HepG2 (cell line): ENCODE data around the gene BIK. TPM values are rescaled to one million over a fixed set of nuclear protein-coding genes. Genes with fewer than 3 reads are reported as not detected.
A peak's percentile ranks its signal among the peaks of the same experiment; 100 is the strongest.

Experiments
- AKAP8 ChIP-seq: sonication (generic); formaldehyde crosslinking; IDR thresholded peaks from 2 replicates; pipeline ENCODE4 v1.5.1; 2020; ENCODE audit warnings: mild to moderate bottlenecking, missing genetic modification reagents
- DMAP1 ChIP-seq: IDR thresholded peaks from 2 replicates; pipeline ENCODE4 v1.6.1; 2016
- FOXO1 ChIP-seq: sonication (generic); formaldehyde crosslinking; IDR thresholded peaks from 2 replicates; pipeline ENCODE4 v1.4.0; 2020; ENCODE audit warnings: missing genetic modification reagents
- MAFF ChIP-seq: IDR thresholded peaks from 2 replicates; pipeline ENCODE4 v1.6.1; 2011; ENCODE audit warnings: low read depth, low read length, improper control_type of control experiment
- NFYB ChIP-seq: sonication (generic); formaldehyde crosslinking; IDR thresholded peaks from 2 replicates; pipeline ENCODE4 v1.4.0; 2020; ENCODE audit warnings: missing genetic modification reagents
- RBFOX2 ChIP-seq: fragments of 200-400 bp; formaldehyde crosslinking; IDR thresholded peaks from 2 replicates; pipeline ENCODE4 v1.6.1; 2017; ENCODE audit warnings: low read depth, mild to moderate bottlenecking, low read length
- RFXAP ChIP-seq: sonication (generic); formaldehyde crosslinking; IDR thresholded peaks from 2 replicates; pipeline ENCODE4 v1.4.0; 2020; ENCODE audit warnings: missing genetic modification reagents, borderline replicate concordance
- SNAI1 ChIP-seq: sonication (generic); formaldehyde crosslinking; IDR thresholded peaks from 2 replicates; pipeline ENCODE4 v1.5.0; 2020; ENCODE audit warnings: mild to moderate bottlenecking, missing genetic modification reagents, borderline replicate concordance
- SRF ChIP-seq: IDR thresholded peaks from 2 replicates; pipeline ENCODE4 v1.6.1; 2011; ENCODE audit warnings: mild to moderate bottlenecking, low read depth, low read length, moderate library complexity
- TBX2 ChIP-seq: sonication (generic); formaldehyde crosslinking; IDR thresholded peaks from 2 replicates; pipeline ENCODE4 v1.5.0; 2020; ENCODE audit warnings: missing genetic modification reagents, mild to moderate bottlenecking, borderline replicate concordance
- ZFP36L2 ChIP-seq: sonication (generic); formaldehyde crosslinking; IDR thresholded peaks from 2 replicates; pipeline ENCODE4 v1.4.0; 2020; ENCODE audit warnings: missing genetic modification reagents
- ZNF205 ChIP-seq: IDR thresholded peaks from 2 replicates; pipeline ENCODE4 v1.6.1; 2018; ENCODE audit warnings: missing biosample characterization, missing genetic modification reagents
- ZNF234 ChIP-seq: sonication (generic); formaldehyde crosslinking; conservative IDR thresholded peaks from 2 replicates; pipeline ENCODE4 v1.5.1; 2020; ENCODE audit warnings: mild to moderate bottlenecking, missing genetic modification reagents
- ZNF3 ChIP-seq: IDR thresholded peaks from 2 replicates; pipeline ENCODE4 v1.7.0; 2017; ENCODE audit warnings: inconsistent platforms
- ZNF331 ChIP-seq: sonication (generic); formaldehyde crosslinking; IDR thresholded peaks from 2 replicates; pipeline ENCODE4 v1.4.0; 2020; ENCODE audit warnings: missing genetic modification reagents
- ZNF562 ChIP-seq: sonication (generic); formaldehyde crosslinking; IDR thresholded peaks from 2 replicates; pipeline ENCODE4 v1.8.0; 2022; ENCODE audit warnings: missing genetic modification reagents, borderline replicate concordance
- ZNF564 ChIP-seq: sonication (generic); formaldehyde crosslinking; IDR thresholded peaks from 2 replicates; pipeline ENCODE4 v1.8.1; 2023; ENCODE audit warnings: mild to moderate bottlenecking, missing genetic modification reagents
- ZNF766 ChIP-seq: sonication (generic); formaldehyde crosslinking; IDR thresholded peaks from 2 replicates; pipeline ENCODE4 v1.5.0; 2020; ENCODE audit warnings: missing genetic modification reagents, borderline replicate concordance
- ZNF792 ChIP-seq: IDR thresholded peaks from 2 replicates; pipeline ENCODE4 v1.6.1; 2016
- polyA plus RNA-seq, 8 experiments: library from polyadenylated mRNA; depleted of rRNA in 3 of 8; stranded (reverse) in 7 of 8; unstranded in 1 of 8; fragments of >200 nt; fragmentation: Illumina TruSeq in 4 of 8; extraction: Trizol in 4 of 8; gene quantifications; 2 replicates each; pipeline versions ENCODE4 v1.2.1 to v1.2.3, GENCODE V29; 2011 to 2016; ENCODE audit warnings: low read depth in 4 of 8, missing spikeins in 1 of 8, mixed read lengths in 1 of 8; ENCODE audit not compliant: insufficient read depth in 1 of 8
- total RNA-seq, 5 experiments: library from RNA; depleted of rRNA; stranded (reverse); fragments of >200 nt; fragmentation: Illumina TruSeq; extraction: Trizol; gene quantifications; 2 replicates each; pipeline ENCODE4 v1.2.3, GENCODE V29; 2016; ENCODE audit warnings: low read depth in 1 of 5
- TF ChIP-seq, protein P1 (sequence below): sonication (generic); formaldehyde crosslinking; IDR thresholded peaks from 2 replicates; pipeline ENCODE4 v1.4.0; 2020; ENCODE audit warnings: missing genetic modification reagents
- TF ChIP-seq, protein P2 (sequence below): sonication (generic); formaldehyde crosslinking; IDR thresholded peaks from 2 replicates; pipeline ENCODE4 v1.4.0; 2020; ENCODE audit warnings: mild to moderate bottlenecking, missing genetic modification reagents
- TF ChIP-seq, protein P3 (sequence below): sonication (generic); formaldehyde crosslinking; IDR thresholded peaks from 2 replicates; pipeline ENCODE4 v1.4.0; 2020; ENCODE audit warnings: mild to moderate bottlenecking, missing genetic modification reagents, borderline replicate concordance
- TF ChIP-seq, protein P4 (sequence below): sonication (generic); formaldehyde crosslinking; IDR thresholded peaks from 2 replicates; pipeline ENCODE4 v1.5.0; 2020; ENCODE audit warnings: mild to moderate bottlenecking, missing genetic modification reagents

The BIK gene
- total and polyA plus RNA-seq, 2 of the 13 experiments (the other 11 are each of a cell fraction or from before 2014, with no cell fraction given), result 0.54 to 0.80 TPM

DNA sequence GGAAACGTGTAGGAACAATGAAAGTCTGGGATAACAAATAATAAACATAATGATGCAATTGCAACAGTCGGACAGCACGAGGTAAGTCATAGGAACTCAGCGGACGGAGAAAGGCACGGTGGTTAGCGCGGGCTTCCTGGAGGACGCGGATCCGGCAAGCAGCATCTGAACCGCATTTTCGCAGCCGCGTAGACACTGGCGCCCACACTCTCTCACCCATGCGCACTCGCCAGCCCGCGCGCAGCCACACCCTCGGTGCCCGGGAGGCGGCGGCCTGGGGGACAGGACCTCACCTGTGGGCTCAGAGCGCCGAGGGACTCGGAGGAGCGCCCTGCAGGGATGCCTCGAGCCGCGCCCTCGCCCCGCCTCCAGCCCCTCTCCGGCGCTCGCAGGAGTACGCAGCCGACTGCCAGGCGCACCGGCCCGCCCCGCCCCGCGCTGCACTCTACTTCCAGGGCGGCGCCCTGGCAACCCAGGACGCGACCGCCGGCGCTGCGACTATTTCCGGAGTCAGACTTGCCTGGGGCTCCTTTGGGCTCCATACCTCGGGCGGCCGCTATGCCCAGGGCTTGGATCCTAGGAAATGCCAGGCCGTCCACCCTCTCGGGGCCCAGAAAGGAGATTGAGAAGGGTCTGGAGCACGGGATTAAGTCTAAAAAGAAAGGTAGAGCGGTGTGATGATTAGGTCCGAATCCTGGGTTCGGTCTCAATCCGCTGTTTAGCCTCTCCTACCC is 21.4 kb upstream of the BIK start, which contains the start of gene TTLL1 (continued):
- TF ChIP-seq ZFP36L2 (no peak), ZNF205 (CRISPR knock-in tag) (peak; percentile 77; the same call in 1 of the 2 replicates), AKAP8 (CRISPR knock-in tag) (peak; percentile 58; the same call in 1 of the 2 replicates), ZNF792 (CRISPR knock-in tag) (peak; percentile 46; the same call in 1 of the 2 replicates), ZNF564 (0 out of 2 replicates have a peak, but pooled peaks have one; percentile 15), DMAP1 (CRISPR knock-in tag) (peak; percentile 71; the same call in 1 of the 2 replicates), RFXAP (peak; percentile 65; the same call in 1 of the 2 replicates), SNAI1 (CRISPR knock-in tag) (no peak), ZNF331 (CRISPR knock-in tag) (peak; percentile 19; the same call in 1 of the 2 replicates), FOXO1 (peak; percentile 26; the same call in 1 of the 2 replicates), ZNF766 (CRISPR knock-in tag) (0 out of 2 replicates have a peak, but pooled peaks have one; percentile 62), SRF (no peak), ZNF3 (CRISPR knock-in tag) (no peak), RBFOX2 (peak; percentile 82), NFYB (CRISPR knock-in tag) (0 out of 2 replicates have a peak, but pooled peaks have one; percentile 24), ZNF562 (CRISPR knock-in tag) (no peak), MAFF (no peak), TBX2 (CRISPR knock-in tag) (peak; percentile 42; the same call in 1 of the 2 replicates), ZNF234 (CRISPR knock-in tag) (0 out of 2 replicates have a peak, but pooled peaks have one; percentile 17)
- TF ChIP-seq, protein P1, sequence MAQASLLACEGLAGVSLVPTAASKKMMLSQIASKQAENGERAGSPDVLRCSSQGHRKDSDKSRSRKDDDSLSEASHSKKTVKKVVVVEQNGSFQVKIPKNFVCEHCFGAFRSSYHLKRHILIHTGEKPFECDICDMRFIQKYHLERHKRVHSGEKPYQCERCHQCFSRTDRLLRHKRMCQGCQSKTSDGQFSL (CRISPR knock-in tag), result no peak
- TF ChIP-seq, protein P2, sequence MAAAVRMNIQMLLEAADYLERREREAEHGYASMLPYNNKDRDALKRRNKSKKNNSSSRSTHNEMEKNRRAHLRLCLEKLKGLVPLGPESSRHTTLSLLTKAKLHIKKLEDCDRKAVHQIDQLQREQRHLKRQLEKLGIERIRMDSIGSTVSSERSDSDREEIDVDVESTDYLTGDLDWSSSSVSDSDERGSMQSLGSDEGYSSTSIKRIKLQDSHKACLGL (CRISPR knock-in tag), result no peak; the same call in none of the 2 replicates
- TF ChIP-seq, protein P3, sequence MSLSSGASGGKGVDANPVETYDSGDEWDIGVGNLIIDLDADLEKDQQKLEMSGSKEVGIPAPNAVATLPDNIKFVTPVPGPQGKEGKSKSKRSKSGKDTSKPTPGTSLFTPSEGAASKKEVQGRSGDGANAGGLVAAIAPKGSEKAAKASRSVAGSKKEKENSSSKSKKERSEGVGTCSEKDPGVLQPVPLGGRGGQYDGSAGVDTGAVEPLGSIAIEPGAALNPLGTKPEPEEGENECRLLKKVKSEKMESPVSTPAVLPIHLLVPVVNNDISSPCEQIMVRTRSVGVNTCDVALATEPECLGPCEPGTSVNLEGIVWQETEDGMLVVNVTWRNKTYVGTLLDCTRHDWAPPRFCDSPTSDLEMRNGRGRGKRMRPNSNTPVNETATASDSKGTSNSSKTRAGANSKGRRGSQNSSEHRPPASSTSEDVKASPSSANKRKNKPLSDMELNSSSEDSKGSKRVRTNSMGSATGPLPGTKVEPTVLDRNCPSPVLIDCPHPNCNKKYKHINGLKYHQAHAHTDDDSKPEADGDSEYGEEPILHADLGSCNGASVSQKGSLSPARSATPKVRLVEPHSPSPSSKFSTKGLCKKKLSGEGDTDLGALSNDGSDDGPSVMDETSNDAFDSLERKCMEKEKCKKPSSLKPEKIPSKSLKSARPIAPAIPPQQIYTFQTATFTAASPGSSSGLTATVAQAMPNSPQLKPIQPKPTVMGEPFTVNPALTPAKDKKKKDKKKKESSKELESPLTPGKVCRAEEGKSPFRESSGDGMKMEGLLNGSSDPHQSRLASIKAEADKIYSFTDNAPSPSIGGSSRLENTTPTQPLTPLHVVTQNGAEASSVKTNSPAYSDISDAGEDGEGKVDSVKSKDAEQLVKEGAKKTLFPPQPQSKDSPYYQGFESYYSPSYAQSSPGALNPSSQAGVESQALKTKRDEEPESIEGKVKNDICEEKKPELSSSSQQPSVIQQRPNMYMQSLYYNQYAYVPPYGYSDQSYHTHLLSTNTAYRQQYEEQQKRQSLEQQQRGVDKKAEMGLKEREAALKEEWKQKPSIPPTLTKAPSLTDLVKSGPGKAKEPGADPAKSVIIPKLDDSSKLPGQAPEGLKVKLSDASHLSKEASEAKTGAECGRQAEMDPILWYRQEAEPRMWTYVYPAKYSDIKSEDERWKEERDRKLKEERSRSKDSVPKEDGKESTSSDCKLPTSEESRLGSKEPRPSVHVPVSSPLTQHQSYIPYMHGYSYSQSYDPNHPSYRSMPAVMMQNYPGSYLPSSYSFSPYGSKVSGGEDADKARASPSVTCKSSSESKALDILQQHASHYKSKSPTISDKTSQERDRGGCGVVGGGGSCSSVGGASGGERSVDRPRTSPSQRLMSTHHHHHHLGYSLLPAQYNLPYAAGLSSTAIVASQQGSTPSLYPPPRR (CRISPR knock-in tag), result 0 out of 2 replicates have a peak, but pooled peaks have one; percentile 40
- TF ChIP-seq, protein P4, sequence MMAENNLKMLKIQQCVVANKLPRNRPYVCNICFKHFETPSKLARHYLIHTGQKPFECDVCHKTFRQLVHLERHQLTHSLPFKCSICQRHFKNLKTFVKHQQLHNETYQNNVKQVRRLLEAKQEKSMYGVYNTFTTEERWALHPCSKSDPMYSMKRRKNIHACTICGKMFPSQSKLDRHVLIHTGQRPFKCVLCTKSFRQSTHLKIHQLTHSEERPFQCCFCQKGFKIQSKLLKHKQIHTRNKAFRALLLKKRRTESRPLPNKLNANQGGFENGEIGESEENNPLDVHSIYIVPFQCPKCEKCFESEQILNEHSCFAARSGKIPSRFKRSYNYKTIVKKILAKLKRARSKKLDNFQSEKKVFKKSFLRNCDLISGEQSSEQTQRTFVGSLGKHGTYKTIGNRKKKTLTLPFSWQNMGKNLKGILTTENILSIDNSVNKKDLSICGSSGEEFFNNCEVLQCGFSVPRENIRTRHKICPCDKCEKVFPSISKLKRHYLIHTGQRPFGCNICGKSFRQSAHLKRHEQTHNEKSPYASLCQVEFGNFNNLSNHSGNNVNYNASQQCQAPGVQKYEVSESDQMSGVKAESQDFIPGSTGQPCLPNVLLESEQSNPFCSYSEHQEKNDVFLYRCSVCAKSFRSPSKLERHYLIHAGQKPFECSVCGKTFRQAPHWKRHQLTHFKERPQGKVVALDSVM, result peak; percentile 63
